HepG2 (cell line): Measurements from ENCODE around the gene ZBTB44. TPM values are rescaled to one million over a fixed set of nuclear protein-coding genes. Genes with fewer than 3 reads are reported as not detected.

Source experiments
- ATAC-seq: fragments of 200-7000 bp; cut with Tn5 transposase; 3 replicates; pipeline ENCODE4 v1.9.1; 2020; ENCODE audit warnings: mild to moderate bottlenecking, moderate library complexity
- BruUV-seq: library from RNA; stranded (reverse); fragments of 400-500 nt; replicated peaks from 2 replicates; lab custom pipeline; 2021; lab: Mats Ljungman, UMichigan
- CTCF ChIA-PET: fragments of 300-600 bp; formaldehyde crosslinking; extraction: SDS; loops from one replicate; lab custom pipeline; 2021; ENCODE audit warnings: low total read pairs, inconsistent platforms, low intra/inter-chr PET ratio; lab: Yijun Ruan, JAX
- POLR2A ChIA-PET: fragments of 350-600 bp; sonication (Branson Sonifier 250); formaldehyde crosslinking; loops from one replicate; lab custom pipeline; 2020; ENCODE audit warnings: antibody characterized with exemption, inconsistent platforms; lab: Yijun Ruan, JAX
- DNase-seq: peaks from one replicate; pipeline ENCODE4 v3.0.0-alpha.2; 2015; ENCODE audit warnings: low spot score
- FAIRE-seq: peaks from 3 replicates; lab custom pipeline; 2011; peaks lifted over from hg19 to GRCh38; lab: Jason Lieb, UNC
- H2AFZ ChIP-seq: one replicate; pipeline ENCODE4 v1.6.1; 2011; ENCODE audit warnings: low read length, inconsistent platforms
- H3K27ac ChIP-seq: fragments of 300-600 bp; 3 replicates; pipeline ENCODE4 v1.8.0; 2011; ENCODE audit warnings: mixed run types, mild to moderate bottlenecking, mixed read lengths, low read length, inconsistent platforms; ENCODE audit not compliant: insufficient read depth; ENCODE audit errors: extremely low read length
- H3K27me3 ChIP-seq, 2 experiments: fragments of 200-600 bp in 1 of 2; 2 replicates in 1 of 2; 3 replicates in 1 of 2; pipeline versions ENCODE4 v1.6.0 to v1.8.0; 2011; ENCODE audit warnings: low read length in 2 of 2, mild to moderate bottlenecking in 2 of 2, moderate library complexity in 2 of 2, inconsistent platforms in 1 of 2; ENCODE audit not compliant: insufficient read depth in 2 of 2, control insufficient read depth in 1 of 2
- H3K36me3 ChIP-seq, 2 experiments: fragments of 200-600 bp in 1 of 2; replicated peaks in 1 of 2; 2 replicates in 1 of 2; 3 replicates in 1 of 2; pipeline versions ENCODE4 v1.5.1 to v1.8.0; 2011; ENCODE audit warnings: low read length in 2 of 2, inconsistent platforms in 1 of 2; ENCODE audit not compliant: insufficient read depth in 2 of 2, control insufficient read depth in 1 of 2
- H3K4me1 ChIP-seq: 2 replicates; pipeline ENCODE4 v1.5.1; 2012; ENCODE audit warnings: low read length, inconsistent platforms; ENCODE audit not compliant: insufficient read depth
- H3K4me2 ChIP-seq: 2 replicates; pipeline ENCODE4 v1.6.0; 2011; ENCODE audit warnings: low read depth, low read length, inconsistent platforms
- H3K4me3 ChIP-seq, 3 experiments: fragments of 200-600 bp in 1 of 3; sonication (generic), shearing (Covaris generic) in 1 of 3; replicated peaks in 1 of 3; 2 replicates each; pipeline ENCODE4 v1.5.1; 2011 to 2016; ENCODE audit warnings: low read length in 3 of 3, inconsistent platforms in 2 of 3, low read depth in 2 of 3, mild to moderate bottlenecking in 2 of 3, control low read depth in 1 of 3, mixed read lengths in 1 of 3; ENCODE audit not compliant: insufficient read depth in 1 of 3
- H3K79me2 ChIP-seq: one replicate; pipeline ENCODE4 v1.6.1; 2011; ENCODE audit warnings: low read length, inconsistent platforms; ENCODE audit not compliant: insufficient read depth
- H3K9ac ChIP-seq: 2 replicates; pipeline ENCODE4 v1.6.0; 2011; ENCODE audit warnings: mild to moderate bottlenecking, low read depth, low read length, inconsistent platforms; ENCODE audit not compliant: insufficient read depth
- H3K9me3 ChIP-seq: 2 replicates; pipeline ENCODE4 v1.5.1; 2012; ENCODE audit warnings: mild to moderate bottlenecking, low read length
- H4K20me1 ChIP-seq: 2 replicates; pipeline ENCODE4 v1.6.0; 2011; ENCODE audit warnings: inconsistent platforms, mild to moderate bottlenecking, low read length, moderate library complexity; ENCODE audit not compliant: insufficient read depth
- CERS6 ChIP-seq: sonication (generic); formaldehyde crosslinking; IDR thresholded peaks from 2 replicates; pipeline ENCODE4 v1.5.0; 2020; ENCODE audit warnings: missing genetic modification reagents
- NFAT5 ChIP-seq: sonication (generic); formaldehyde crosslinking; IDR thresholded peaks from 2 replicates; pipeline ENCODE4 v1.4.0; 2020; ENCODE audit warnings: missing genetic modification reagents
- POLR2A ChIP-seq, 2 experiments: IDR thresholded peaks; 2 replicates each; pipeline ENCODE4 v1.6.1; 2011; ENCODE audit warnings: low read depth in 2 of 2, low read length in 2 of 2, mild to moderate bottlenecking in 1 of 2, moderate library complexity in 1 of 2; ENCODE audit not compliant: insufficient read depth in 1 of 2
- SYNCRIP ChIP-seq: fragments of 200-400 bp; formaldehyde crosslinking; IDR thresholded peaks from 2 replicates; pipeline ENCODE4 v1.6.1; 2018; ENCODE audit warnings: mild to moderate bottlenecking, low read depth, low read length; ENCODE audit not compliant: insufficient read depth
- TGIF2 ChIP-seq: IDR thresholded peaks from 2 replicates; pipeline ENCODE4 v1.6.1; 2016; ENCODE audit warnings: control low read depth, missing compliant biosample characterization
- XRCC5 ChIP-seq: fragments of 200-400 bp; formaldehyde crosslinking; optimal IDR thresholded peaks from 2 replicates; pipeline ENCODE3; 2017; ENCODE audit warnings: mild to moderate bottlenecking, low read length
- ZFP91 ChIP-seq: sonication (generic); formaldehyde crosslinking; IDR thresholded peaks from 2 replicates; pipeline ENCODE4 v1.9.0; 2022; ENCODE audit warnings: missing genetic modification reagents, mild to moderate bottlenecking, borderline replicate concordance
- ZNF350 ChIP-seq: sonication (generic); formaldehyde crosslinking; IDR thresholded peaks from 2 replicates; pipeline ENCODE4 v1.4.0; 2020; ENCODE audit warnings: mild to moderate bottlenecking, low read depth, missing genetic modification reagents, borderline replicate concordance
- ZNF773 ChIP-seq: sonication (generic); formaldehyde crosslinking; IDR thresholded peaks from 2 replicates; pipeline ENCODE4 v1.4.0; 2020; ENCODE audit warnings: missing genetic modification reagents, borderline replicate concordance
- WGBS: methylation state at CpG from one replicate; pipeline ENCODE4 v1.1.6; 2017; ENCODE audit warnings: low lambda C conversion rate; 5-methylcytosine and 5-hydroxymethylcytosine counted together
- in situ Hi-C: cut with HindIII; loops from 2 replicates; pipeline ENCODE4 v1.10.0; 2017; ENCODE audit warnings: low pct_unique_long_range_greater_than_20kb; ENCODE audit not compliant: extremely low pct_ligation_motif_present
- intact Hi-C: fragments of 100-400 bp; cut with micrococcal nuclease; formaldehyde crosslinking; loops from one replicate; pipeline ENCODE4 v1.10.0; 2022; ENCODE audit not compliant: unreplicated experiment
- polyA plus RNA-seq, 8 experiments: library from polyadenylated mRNA; depleted of rRNA in 3 of 8; stranded (reverse) in 7 of 8; unstranded in 1 of 8; fragments of >200 nt; fragmentation: Illumina TruSeq in 4 of 8; extraction: Trizol in 4 of 8; gene quantifications; 2 replicates each; pipeline versions ENCODE4 v1.2.1 to v1.2.3, GENCODE V29; 2011 to 2016; ENCODE audit warnings: low read depth in 4 of 8, missing spikeins in 1 of 8, mixed read lengths in 1 of 8; ENCODE audit not compliant: insufficient read depth in 1 of 8
- total RNA-seq, 5 experiments: library from RNA; depleted of rRNA; stranded (reverse); fragments of >200 nt; fragmentation: Illumina TruSeq; extraction: Trizol; gene quantifications; 2 replicates each; pipeline ENCODE4 v1.2.3, GENCODE V29; 2016; ENCODE audit warnings: low read depth in 1 of 5

ZBTB44 gene
- total and polyA plus RNA-seq, 2 of the 13 experiments (the other 11 are each of a cell fraction or from before 2014, with no cell fraction given): 22.8 to 23.6 TPM

- no peak overlapping the region for H3K4me2 ChIP-seq
- DNase-seq: no peak
- ChIA-PET POLR2A (no interaction called here), CTCF (no interaction called here)
- no peaks in the 10 kb centered on the region for H4K20me1 ChIP-seq
- intact Hi-C loops (no loop called here), in situ Hi-C loops (no loop called here)
- no peak overlapping the region for H3K27ac ChIP-seq
- no peak overlapping the region for H2AFZ ChIP-seq
- no peak for FAIRE-seq
- no peak overlapping the region for H3K4me3 ChIP-seq
- 0% methylated on average over 1 of the region's 1 CpG for WGBS
- no peaks in the 10 kb centered on the region for H3K36me3 ChIP-seq
- no peak overlapping the region for H3K9ac ChIP-seq
- BruUV-seq: no TSS peak
- H3K9me3 ChIP-seq: no peaks in the 10 kb centered on the region
- H3K79me2 ChIP-seq: no peaks in the 10 kb centered on the region
- no peaks in the 10 kb centered on the region for H3K4me1 ChIP-seq
- no peak for TF ChIP-seq TGIF2
- TF ChIP-seq CERS6 (CRISPR knock-in tag): no peak
- TF ChIP-seq POLR2A (IDR thresholded peaks at IDR 0.05; ENCODE audit: insufficient read depth in 1 of 2, low read depth in 2 of 2, low read length in 2 of 2): no peak
- TF ChIP-seq ZNF773 (CRISPR knock-in tag): no peak
- ATAC-seq: no peak
- H3K27me3 ChIP-seq: peaks cover 0 to 9% of the 10 kb centered on the region in 2 experiments; a peak in 1 of 5 replicates
These were observed 32.5 kb upstream of the ZBTB44 start for GRCh38 chr11:130347261-130347660.

GRCh38 chr11:130344841-130345240, 30.1 kb upstream of the ZBTB44 start:
- POLR2A ChIA-PET: no interaction called here
- no TSS peak for BruUV-seq
- DNase-seq: no peak
- in situ Hi-C loops (no loop called here), intact Hi-C loops (no loop called here)
- no peak overlapping the region for H3K4me3 ChIP-seq
- no peaks in the 10 kb centered on the region for H3K36me3 ChIP-seq
- CTCF ChIA-PET: no interaction called here
- ATAC-seq: no peak
- no peaks in the 10 kb centered on the region for H3K4me1 ChIP-seq
- H3K27me3 ChIP-seq: peaks cover 0 to 9% of the 10 kb centered on the region in 2 experiments; a peak in 1 of 5 replicates
- FAIRE-seq: no peak
- H3K79me2 ChIP-seq: no peaks in the 10 kb centered on the region
- peaks cover 13% of the 10 kb centered on the region for H3K9me3 ChIP-seq
- WGBS: 84% methylated on average over 1 of the region's 1 CpG
- no peaks in the 10 kb centered on the region for H4K20me1 ChIP-seq
- H3K4me2 ChIP-seq: no peak overlapping the region
- no peak overlapping the region for H2AFZ ChIP-seq
- no peak overlapping the region for H3K9ac ChIP-seq
- no peak overlapping the region for H3K27ac ChIP-seq
- no peak for TF ChIP-seq XRCC5
- no peak for TF ChIP-seq NFAT5 (CRISPR knock-in tag)
- no peak for TF ChIP-seq ZNF350
- TF ChIP-seq ZFP91 (CRISPR knock-in tag): no peak
- TF ChIP-seq SYNCRIP: no peak
